HG03565 (cell line): Measurements from ENCODE around the gene C2CD2.

Source experiments
- ATAC-seq: cut with Tn5 transposase; IDR thresholded peaks from one replicate; pipeline ENCODE4 v1.9.1; 2021; ENCODE audit warnings: mild to moderate bottlenecking, moderate library complexity; ENCODE audit not compliant: unreplicated experiment

Gene C2CD2

GRCh38 chr21:41890355-41890754 is 63.5 kb downstream of the C2CD2 start:
- no peak for ATAC-seq

GRCh38 chr21:41888749-41889376 is 65.0 kb downstream of the C2CD2 start:
- no peak for ATAC-seq

GRCh38 chr21:41887667-41888066 is 66.2 kb downstream of the C2CD2 start:
- ATAC-seq = no peak

- no peak for ATAC-seq
Observed at GRCh38 chr21:41886328-41886727, 67.5 kb downstream of the C2CD2 start.

- ATAC-seq = no peak
Observed at GRCh38 chr21:41885341-41886024, 68.3 kb downstream of the C2CD2 start.

GRCh38 chr21:41884501-41885030 is 69.3 kb downstream of the C2CD2 start:
- ATAC-seq = no peak

GRCh38 chr21:41883582-41883981 is 70.2 kb downstream of the C2CD2 start:
- ATAC-seq = no peak

- no peak for ATAC-seq
Observed at GRCh38 chr21:41881051-41881450, 72.8 kb downstream of the C2CD2 start.

- no peak for ATAC-seq
Observed at GRCh38 chr21:41880153-41880552, 73.7 kb downstream of the C2CD2 start.

- peak; percentile 41 for ATAC-seq
Observed at GRCh38 chr21:41879190-41879998, 74.4 kb downstream of the C2CD2 start, which contains the start of gene PRDM15. Gene PRDM15 (minus strand): TSS chr21:41879344. CDS start chr21:41860363, 18,981 bp downstream.

GRCh38 chr21:41878831-41879189 is 75.0 kb downstream of the C2CD2 start:
- ATAC-seq = peak; percentile 53

GRCh38 chr21:41877901-41878830 is 75.7 kb downstream of the C2CD2 start:
- peak; percentile 20 for ATAC-seq

- no peak for ATAC-seq
Observed at GRCh38 chr21:41876928-41877652, 76.7 kb downstream of the C2CD2 start.

- ATAC-seq = no peak
Observed at GRCh38 chr21:41876396-41876795, 77.4 kb downstream of the C2CD2 start.

- no peak for ATAC-seq
Observed at GRCh38 chr21:41875086-41875485, 78.7 kb downstream of the C2CD2 start.

- no peak for ATAC-seq
Observed at GRCh38 chr21:41874611-41875010, 79.2 kb downstream of the C2CD2 start.

- ATAC-seq = no peak
Observed at GRCh38 chr21:41873426-41873825, 80.4 kb downstream of the C2CD2 start.

- ATAC-seq = no peak
Observed at GRCh38 chr21:41873005-41873404, 80.8 kb downstream of the C2CD2 start.

GRCh38 chr21:41871293-41872030 is 82.4 kb downstream of the C2CD2 start:
- ATAC-seq = no peak
